NCI-H510A (cell line): ENCODE results near the gene ZNF77.
A peak's percentile ranks its signal among the peaks of the same experiment; 100 is the strongest.
"Not testable (repeated sequence)": the region's sequence is repeated elsewhere in the genome, so short reads cannot be mapped to it uniquely, and the experiment has no call there.

Experiments used
- DNase-seq: peaks from one replicate; lab custom pipeline; 2025; lab: John Stamatoyannopoulos, UW

The ZNF77 gene

GRCh38 chr19:2970201-2970835 is 25.5 kb upstream of the ZNF77 start:
- no peak for DNase-seq

- DNase-seq = peak; percentile 82
Measured at GRCh38 chr19:2969104-2969504, 24.3 kb upstream of the ZNF77 start.

GRCh38 chr19:2967972-2968371 is 23.2 kb upstream of the ZNF77 start:
- no peak for DNase-seq

GRCh38 chr19:2964874-2965273 is 20.1 kb upstream of the ZNF77 start:
- DNase-seq = no peak

DNA sequence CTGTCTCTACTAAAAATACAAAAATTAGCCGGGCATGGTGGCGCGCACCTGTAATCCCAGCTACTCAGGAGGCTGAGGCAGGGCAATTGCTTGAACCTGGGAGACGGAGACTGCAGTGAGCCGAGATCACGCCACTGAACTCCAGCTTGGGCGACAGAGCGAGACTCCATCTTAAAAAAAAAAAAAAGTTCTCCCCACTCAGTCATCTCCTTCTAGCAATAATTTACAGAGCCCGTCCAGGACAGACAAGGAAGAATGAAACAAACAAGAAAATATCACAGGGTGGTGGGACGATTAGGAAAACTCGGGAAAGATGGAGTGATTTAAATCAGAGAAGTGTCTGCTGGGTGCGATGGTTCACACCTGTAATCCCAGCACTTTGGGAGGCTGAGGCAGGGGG is 18.9 kb upstream of the ZNF77 start:
- not testable (repeated sequence) for DNase-seq

- DNase-seq = no peak
Measured at GRCh38 chr19:2963122-2963521, 18.4 kb upstream of the ZNF77 start.

DNA sequence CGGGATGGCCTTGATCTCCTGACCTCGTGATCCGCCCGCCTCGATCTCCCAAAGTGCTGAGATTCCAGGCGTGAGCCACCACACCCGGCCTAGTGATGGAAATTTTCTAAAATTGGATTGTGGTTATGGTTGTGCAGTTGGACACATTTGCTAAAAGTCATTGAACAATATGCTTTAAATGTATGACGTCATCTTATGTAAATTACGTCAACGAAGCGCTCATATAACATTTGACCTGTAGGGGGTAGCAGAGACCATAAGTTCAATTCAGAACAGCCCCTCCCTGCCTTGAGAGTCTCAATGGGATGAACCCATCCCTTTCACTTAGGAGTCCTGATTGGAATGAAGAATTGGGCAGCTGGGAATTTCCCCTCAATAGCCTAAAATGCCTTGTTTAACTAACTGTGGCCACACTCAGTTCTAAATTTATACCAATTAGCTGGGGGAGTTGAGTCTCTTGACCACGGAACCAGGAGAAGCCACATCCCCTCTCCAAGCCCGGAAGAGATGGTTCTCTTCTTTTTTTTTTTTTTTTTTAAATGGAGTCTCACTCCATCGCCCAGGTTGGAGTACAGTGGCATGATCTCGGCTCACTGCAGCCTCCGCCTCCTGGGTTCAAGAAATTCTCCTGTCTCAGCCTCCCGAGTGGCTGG is 17.4 kb upstream of the ZNF77 start:
- DNase-seq = peak; percentile 39

DNA sequence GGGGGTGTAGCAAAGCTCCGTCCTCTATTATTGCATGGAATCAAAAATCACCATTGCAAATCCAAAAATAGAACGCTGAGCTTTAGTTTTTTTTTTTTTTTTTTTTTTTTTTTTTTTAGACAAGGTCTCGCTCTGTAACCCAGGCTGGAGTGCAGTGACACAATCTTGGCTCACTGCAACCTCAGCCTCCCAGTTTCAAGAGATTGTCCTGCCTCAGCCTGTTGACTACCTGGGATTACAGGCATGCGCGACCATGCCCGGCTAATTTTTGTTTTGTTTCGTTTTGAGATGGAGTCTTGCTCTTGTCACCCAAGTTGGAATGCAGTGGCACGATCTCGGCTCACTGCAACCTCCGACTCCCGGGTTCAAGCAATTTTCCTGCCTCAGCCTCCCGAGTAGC is 15.3 kb upstream of the ZNF77 start:
- DNase-seq = no peak

DNA sequence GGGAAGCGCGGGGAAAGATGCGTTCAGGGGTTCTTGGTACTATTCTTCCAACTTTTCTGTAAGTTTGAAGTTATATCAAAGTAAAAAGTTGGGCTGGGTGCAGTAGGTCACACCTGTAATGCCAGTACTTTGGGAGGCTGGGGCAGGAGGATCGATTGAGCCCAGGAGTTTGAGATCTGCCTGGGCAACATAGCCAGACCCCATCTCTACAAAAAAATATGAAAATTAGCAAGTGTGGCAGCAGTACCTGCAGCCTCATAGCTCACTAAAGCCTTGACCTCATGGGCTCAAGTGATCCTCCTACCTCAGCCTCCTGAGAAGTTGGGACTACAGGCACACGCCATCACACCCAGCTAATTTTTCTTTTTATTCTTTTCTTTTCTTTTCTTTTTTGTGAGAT is 12.4 kb upstream of the ZNF77 start:
- no peak for DNase-seq

DNA sequence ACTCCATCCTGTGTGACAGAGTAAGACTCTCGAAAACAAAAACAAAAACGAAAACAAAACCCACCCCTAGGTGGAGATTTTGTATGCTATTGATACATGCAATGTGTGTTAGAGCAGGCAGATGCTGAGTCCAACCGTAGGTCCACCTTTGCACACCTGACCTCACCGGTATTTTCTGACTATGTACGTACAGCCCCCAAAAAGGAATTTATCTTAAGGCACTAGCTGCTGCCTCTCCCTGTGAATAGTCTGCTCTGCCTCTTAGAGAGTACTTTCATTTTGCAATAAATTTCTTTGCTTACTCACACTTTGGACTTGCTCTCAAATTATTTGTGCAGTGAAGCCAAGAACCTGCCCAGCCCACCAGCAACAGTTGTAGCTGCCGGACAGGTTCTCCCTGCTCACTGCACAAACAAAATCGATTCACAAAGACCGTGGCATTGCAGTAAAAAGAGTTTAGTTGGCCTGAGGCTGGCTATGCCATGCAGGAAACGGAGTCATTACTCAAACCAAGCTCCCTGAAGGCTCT is 8.2 kb upstream of the ZNF77 start:
- peak; percentile 48 for DNase-seq

GRCh38 chr19:2950286-2951124 is 5.7 kb upstream of the ZNF77 start:
- DNase-seq = peak; percentile 91

GRCh38 chr19:2949939-2950285 is 5.1 kb upstream of the ZNF77 start:
- DNase-seq = no peak

- DNase-seq = no peak
Measured at GRCh38 chr19:2945575-2946184, 909 bp upstream of the ZNF77 start.

DNA sequence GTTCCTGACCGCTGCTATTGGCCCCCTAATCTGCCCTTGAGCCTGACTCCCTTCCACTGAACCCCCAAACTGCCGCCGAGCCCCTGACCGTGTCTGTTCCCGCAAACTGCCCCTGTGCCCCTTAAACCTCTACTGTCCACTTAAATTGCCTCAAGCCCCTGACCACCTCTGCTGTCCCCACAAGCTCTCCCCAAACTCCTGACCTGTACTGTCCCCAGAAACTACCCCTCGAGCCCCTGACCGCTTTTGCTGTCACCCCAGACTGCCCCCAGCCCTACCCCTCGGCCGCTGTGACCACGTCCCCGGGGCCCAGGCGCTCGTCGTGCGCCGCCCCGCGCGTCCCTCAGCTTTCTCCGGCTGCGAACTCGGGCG is 382 bp downstream of the ZNF77 start:
- DNase-seq = no peak

- DNase-seq = no peak
Measured at GRCh38 chr19:2942928-2943640, 1.7 kb downstream of the ZNF77 start.

DNA sequence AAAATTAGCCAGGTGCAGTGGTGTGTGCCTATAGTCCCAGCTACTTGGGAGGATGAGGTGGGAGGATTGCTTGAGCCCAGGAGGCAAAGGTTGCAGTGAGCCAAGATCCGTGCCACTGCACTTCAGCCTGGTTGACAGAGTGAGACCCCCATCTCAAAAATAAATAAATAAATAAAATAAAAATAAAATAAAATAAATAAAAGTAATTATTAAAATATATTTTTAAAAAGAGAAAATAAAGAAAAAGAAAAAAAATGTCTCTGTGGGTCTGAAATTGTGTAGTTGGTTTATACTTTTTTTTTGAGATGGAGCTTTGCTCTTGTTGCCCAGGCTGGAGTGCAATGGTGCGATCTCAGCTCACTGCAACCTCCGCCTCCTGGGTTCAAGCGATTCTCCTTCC is 8.9 kb downstream of the ZNF77 start:
- DNase-seq = not testable (repeated sequence)

GRCh38 chr19:2933490-2933910 is 11.3 kb downstream of the ZNF77 start:
- DNase-seq = no peak

- DNase-seq = no peak
Measured at GRCh38 chr19:2927032-2927430, 17.7 kb downstream of the ZNF77 start.

- DNase-seq = no peak
Measured at GRCh38 chr19:2926341-2927031, 18.3 kb downstream of the ZNF77 start.

GRCh38 chr19:2923510-2923909 is 21.3 kb downstream of the ZNF77 start:
- DNase-seq = no peak

- DNase-seq = no peak
Measured at GRCh38 chr19:2922987-2923386, 21.8 kb downstream of the ZNF77 start.
